ENCODE measurements around the gene TMEM181.
"Not testable (repeated sequence)": the region's sequence is repeated elsewhere in the genome, so short reads cannot be mapped to it uniquely, and the experiment has no call there.

TMEM181 gene

GRCh38 chr6:158628542-158628941, 68.7 kb downstream of the TMEM181 start:
- no peak overlapping the region for H3K4me3 ChIP-seq (ENCODE audit: low read length)
- TF ChIP-seq CTCF (IDR thresholded peaks at IDR 0.05; ENCODE audit: insufficient read depth, low read depth, low read length, missing control alignments), result no peak
- no peak for DNase-seq (ENCODE audit: low read depth)

- no peak for TF ChIP-seq CTCF (IDR thresholded peaks at IDR 0.05; ENCODE audit: insufficient read depth, low read depth, low read length, missing control alignments)
- no peak overlapping the region for H3K4me3 ChIP-seq (ENCODE audit: low read length)
- no peak for DNase-seq (ENCODE audit: low read depth)
Measured at GRCh38 chr6:158629367-158630221, 69.7 kb downstream of the TMEM181 start.

GRCh38 chr6:158630938-158631616, 71.2 kb downstream of the TMEM181 start:
- no peak for TF ChIP-seq CTCF (IDR thresholded peaks at IDR 0.05; ENCODE audit: insufficient read depth, low read depth, low read length, missing control alignments)
- DNase-seq (ENCODE audit: low read depth), result peak; percentile 77
- no peak overlapping the region for H3K4me3 ChIP-seq (ENCODE audit: low read length)

GRCh38 chr6:158631678-158632537, 72.0 kb downstream of the TMEM181 start:
- no peak for TF ChIP-seq CTCF (IDR thresholded peaks at IDR 0.05; ENCODE audit: insufficient read depth, low read depth, low read length, missing control alignments)
- no peak overlapping the region for H3K4me3 ChIP-seq (ENCODE audit: low read length)
- peak; percentile 45 for DNase-seq (ENCODE audit: low read depth)

- H3K4me3 ChIP-seq (ENCODE audit: low read length), result not testable (repeated sequence)
Measured at GRCh38 chr6:158632538-158633119, 72.7 kb downstream of the TMEM181 start.

GRCh38 chr6:158633127-158633526, 73.2 kb downstream of the TMEM181 start:
- no peak overlapping the region for H3K4me3 ChIP-seq (ENCODE audit: low read length)
- no peak for DNase-seq (ENCODE audit: low read depth)
- TF ChIP-seq CTCF (IDR thresholded peaks at IDR 0.05; ENCODE audit: insufficient read depth, low read depth, low read length, missing control alignments), result no peak

More at GRCh38 chr6:158632538-158633119, 72.7 kb downstream of the TMEM181 start:
- DNase-seq (ENCODE audit: low read depth), result not testable (repeated sequence)

Data from epithelial cell of esophagus (primary cell).